Measurements from ENCODE around the gene KRT15. TPM values are rescaled to one million over a fixed set of nuclear protein-coding genes. Genes with fewer than 3 reads are reported as not detected.

Gene KRT15
- total RNA-seq, 1 experiment from 2014 or later: 0.55 TPM

DNA sequence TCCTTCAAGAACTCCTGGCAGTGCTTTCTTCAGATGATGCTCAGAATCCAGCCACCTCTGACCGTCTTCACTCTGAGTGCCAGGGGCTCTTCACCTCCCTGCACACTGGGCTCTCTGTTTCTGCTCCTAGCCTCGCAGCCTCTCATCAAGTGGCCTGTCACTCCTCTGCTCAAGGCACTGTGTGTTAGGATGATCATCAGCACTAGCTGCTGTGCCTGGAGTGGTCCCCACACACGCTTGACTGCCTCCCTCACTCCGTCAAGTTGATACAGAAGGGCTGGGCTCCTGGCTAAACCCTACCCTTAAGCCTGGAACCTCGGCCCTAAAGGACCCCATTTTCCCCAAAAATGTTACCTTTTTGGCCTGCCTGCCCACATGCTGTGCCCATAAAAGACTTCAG lies 37.6 kb upstream of the KRT15 start (continued):
- TF ChIP-seq, protein P1, sequence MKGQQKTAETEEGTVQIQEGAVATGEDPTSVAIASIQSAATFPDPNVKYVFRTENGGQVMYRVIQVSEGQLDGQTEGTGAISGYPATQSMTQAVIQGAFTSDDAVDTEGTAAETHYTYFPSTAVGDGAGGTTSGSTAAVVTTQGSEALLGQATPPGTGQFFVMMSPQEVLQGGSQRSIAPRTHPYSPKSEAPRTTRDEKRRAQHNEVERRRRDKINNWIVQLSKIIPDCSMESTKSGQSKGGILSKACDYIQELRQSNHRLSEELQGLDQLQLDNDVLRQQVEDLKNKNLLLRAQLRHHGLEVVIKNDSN (CRISPR knock-in tag; IDR thresholded peaks at IDR 0.05): no peak

DNA sequence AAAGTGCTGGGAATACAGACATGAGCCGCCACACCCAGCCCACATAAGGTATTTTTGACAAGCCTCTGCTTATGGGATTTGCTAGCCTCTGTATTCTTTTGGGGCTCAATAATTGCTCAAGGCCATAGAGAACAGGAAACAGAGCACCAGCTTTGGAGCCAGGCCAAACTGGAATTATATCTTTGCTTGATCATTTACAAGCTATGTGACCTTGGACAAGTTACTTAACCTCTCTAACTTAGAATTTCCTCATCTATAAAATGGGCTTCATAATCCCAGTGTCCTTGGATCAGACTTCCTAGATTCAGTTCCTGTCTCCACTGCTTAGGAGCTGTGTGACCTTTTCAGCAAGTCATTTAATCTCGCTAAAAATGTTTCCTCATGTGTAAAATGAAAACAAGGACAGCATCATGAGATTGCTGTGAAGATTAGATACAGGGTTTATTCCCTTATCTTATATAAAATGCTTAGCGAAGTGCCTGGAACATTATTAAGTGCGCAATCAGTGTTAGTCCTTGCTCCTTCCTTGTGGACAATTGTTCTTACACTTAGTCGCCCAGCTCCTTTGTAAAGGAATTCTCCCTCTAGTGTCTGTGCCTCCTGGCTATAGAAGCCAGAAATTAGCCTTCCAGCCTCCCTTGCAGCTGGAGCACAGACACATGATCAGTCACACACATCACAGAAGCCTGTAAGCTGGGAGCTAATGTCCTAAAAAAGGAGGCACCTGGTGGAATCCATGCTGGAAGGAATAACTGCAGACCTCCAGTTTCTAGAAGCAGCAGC lies 36.6 kb upstream of the KRT15 start:
- ATAC-seq (no peak), DNase-seq (ENCODE audit: low spot score) (no peak)
- Mint-ChIP-seq H3K27ac (no peak overlapping the region), H3K9me3 (no peaks in the 10 kb centered on the region), H3K27me3 (ENCODE audit: low read depth) (no peaks in the 10 kb centered on the region; the same call in 1 of the 2 replicates), H3K36me3 (no peaks in the 10 kb centered on the region), H3K4me3 (no peak overlapping the region), H3K4me1 (peaks cover 5% of the 10 kb centered on the region)
- TF ChIP-seq HMGA2 (CRISPR knock-in tag; IDR thresholded peaks at IDR 0.05) (no peak), CBFB (CRISPR knock-in tag; IDR thresholded peaks at IDR 0.05; ENCODE audit: low read depth) (no peak), ZNF232 (CRISPR knock-in tag; IDR thresholded peaks at IDR 0.05) (no peak), ZNF423 (CRISPR knock-in tag; IDR thresholded peaks at IDR 0.05) (no peak), FOXP1 (CRISPR knock-in tag; IDR thresholded peaks at IDR 0.05; ENCODE audit: borderline replicate concordance) (no peak)
- TF ChIP-seq, protein P2, sequence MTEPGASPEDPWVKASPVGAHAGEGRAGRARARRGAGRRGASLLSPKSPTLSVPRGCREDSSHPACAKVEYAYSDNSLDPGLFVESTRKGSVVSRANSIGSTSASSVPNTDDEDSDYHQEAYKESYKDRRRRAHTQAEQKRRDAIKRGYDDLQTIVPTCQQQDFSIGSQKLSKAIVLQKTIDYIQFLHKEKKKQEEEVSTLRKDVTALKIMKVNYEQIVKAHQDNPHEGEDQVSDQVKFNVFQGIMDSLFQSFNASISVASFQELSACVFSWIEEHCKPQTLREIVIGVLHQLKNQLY (CRISPR knock-in tag; IDR thresholded peaks at IDR 0.05): no peak
- TF ChIP-seq, protein P3, sequence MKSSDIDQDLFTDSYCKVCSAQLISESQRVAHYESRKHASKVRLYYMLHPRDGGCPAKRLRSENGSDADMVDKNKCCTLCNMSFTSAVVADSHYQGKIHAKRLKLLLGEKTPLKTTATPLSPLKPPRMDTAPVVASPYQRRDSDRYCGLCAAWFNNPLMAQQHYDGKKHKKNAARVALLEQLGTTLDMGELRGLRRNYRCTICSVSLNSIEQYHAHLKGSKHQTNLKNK (CRISPR knock-in tag; IDR thresholded peaks at IDR 0.05): no peak
- TF ChIP-seq, protein P4, sequence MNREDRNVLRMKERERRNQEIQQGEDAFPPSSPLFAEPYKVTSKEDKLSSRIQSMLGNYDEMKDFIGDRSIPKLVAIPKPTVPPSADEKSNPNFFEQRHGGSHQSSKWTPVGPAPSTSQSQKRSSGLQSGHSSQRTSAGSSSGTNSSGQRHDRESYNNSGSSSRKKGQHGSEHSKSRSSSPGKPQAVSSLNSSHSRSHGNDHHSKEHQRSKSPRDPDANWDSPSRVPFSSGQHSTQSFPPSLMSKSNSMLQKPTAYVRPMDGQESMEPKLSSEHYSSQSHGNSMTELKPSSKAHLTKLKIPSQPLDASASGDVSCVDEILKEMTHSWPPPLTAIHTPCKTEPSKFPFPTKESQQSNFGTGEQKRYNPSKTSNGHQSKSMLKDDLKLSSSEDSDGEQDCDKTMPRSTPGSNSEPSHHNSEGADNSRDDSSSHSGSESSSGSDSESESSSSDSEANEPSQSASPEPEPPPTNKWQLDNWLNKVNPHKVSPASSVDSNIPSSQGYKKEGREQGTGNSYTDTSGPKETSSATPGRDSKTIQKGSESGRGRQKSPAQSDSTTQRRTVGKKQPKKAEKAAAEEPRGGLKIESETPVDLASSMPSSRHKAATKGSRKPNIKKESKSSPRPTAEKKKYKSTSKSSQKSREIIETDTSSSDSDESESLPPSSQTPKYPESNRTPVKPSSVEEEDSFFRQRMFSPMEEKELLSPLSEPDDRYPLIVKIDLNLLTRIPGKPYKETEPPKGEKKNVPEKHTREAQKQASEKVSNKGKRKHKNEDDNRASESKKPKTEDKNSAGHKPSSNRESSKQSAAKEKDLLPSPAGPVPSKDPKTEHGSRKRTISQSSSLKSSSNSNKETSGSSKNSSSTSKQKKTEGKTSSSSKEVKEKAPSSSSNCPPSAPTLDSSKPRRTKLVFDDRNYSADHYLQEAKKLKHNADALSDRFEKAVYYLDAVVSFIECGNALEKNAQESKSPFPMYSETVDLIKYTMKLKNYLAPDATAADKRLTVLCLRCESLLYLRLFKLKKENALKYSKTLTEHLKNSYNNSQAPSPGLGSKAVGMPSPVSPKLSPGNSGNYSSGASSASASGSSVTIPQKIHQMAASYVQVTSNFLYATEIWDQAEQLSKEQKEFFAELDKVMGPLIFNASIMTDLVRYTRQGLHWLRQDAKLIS (CRISPR knock-in tag; IDR thresholded peaks at IDR 0.05; ENCODE audit: borderline replicate concordance): no peak
- ChIA-PET CTCF (interaction anchor here (0.8 to 9.6 kb wide), 5 partner anchors 24 to 138 kb away, joined by 3 to 380 read pairs (median 4); no protein-coding TSS in a partner anchor), POLR2A (no interaction called here)

DNA sequence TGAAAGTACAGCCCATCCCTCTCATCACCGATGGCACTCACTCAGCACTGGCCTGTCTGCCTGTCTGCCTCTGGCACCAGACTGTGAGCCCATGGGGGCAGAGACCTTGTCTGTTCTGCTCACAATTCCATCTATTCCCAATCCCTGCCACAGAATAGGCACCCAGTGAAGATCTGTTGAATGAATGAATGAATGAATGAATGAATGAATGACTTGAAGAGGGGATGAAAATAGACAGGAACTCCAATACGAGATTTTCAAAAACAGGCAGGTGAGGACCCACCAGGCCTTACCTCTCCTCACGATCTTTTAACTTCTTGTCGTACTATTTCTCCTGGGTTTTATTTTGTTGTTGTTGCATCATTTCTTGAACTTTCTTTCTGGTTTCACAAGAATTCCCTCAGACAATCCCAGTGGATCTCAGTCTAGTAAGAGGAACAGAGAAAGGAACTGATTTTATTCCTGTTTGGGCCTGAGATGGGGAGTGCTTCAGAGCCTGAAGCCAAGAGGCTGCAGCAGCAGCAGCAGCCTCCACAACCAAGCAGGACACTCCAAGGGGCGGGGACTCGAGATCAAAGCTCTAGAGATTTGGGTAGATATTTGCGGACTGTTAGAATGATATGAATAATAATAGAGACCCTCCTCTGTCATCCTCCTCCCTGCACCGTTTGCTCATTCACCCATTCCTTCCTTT lies 35.4 kb upstream of the KRT15 start:
- no peak overlapping the region for H3K4me3 Mint-ChIP-seq
- peaks cover 8% of the 10 kb centered on the region for H3K4me1 Mint-ChIP-seq
- DNase-seq (ENCODE audit: low spot score) (no peak), ATAC-seq (peak; percentile 63)
- CTCF ChIA-PET: interaction anchor here (0.6 to 9.6 kb wide), 8 partner anchors 25 to 490 kb away, joined by 3 to 380 read pairs (median 3); no protein-coding TSS in a partner anchor
- no peaks in the 10 kb centered on the region for H3K9me3 Mint-ChIP-seq
- H3K27me3 Mint-ChIP-seq (ENCODE audit: low read depth): no peaks in the 10 kb centered on the region; the same call in 1 of the 2 replicates
- TF ChIP-seq, protein P3 (CRISPR knock-in tag; IDR thresholded peaks at IDR 0.05): no peak
- TF ChIP-seq ZNF121 (CRISPR knock-in tag; IDR thresholded peaks at IDR 0.05): no peak
- no peak for TF ChIP-seq GRHL2 (CRISPR knock-in tag; IDR thresholded peaks at IDR 0.05; ENCODE audit: insufficient replicate concordance, severe bottlenecking)
- TF ChIP-seq, protein P5, sequence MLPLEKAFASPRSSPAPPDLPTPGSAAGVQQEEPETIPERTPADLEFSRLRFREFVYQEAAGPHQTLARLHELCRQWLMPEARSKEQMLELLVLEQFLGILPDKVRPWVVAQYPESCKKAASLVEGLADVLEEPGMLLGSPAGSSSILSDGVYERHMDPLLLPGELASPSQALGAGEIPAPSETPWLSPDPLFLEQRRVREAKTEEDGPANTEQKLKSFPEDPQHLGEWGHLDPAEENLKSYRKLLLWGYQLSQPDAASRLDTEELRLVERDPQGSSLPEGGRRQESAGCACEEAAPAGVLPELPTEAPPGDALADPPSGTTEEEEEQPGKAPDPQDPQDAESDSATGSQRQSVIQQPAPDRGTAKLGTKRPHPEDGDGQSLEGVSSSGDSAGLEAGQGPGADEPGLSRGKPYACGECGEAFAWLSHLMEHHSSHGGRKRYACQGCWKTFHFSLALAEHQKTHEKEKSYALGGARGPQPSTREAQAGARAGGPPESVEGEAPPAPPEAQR (CRISPR knock-in tag; IDR thresholded peaks at IDR 0.05): no peak
- TF ChIP-seq, protein P6, sequence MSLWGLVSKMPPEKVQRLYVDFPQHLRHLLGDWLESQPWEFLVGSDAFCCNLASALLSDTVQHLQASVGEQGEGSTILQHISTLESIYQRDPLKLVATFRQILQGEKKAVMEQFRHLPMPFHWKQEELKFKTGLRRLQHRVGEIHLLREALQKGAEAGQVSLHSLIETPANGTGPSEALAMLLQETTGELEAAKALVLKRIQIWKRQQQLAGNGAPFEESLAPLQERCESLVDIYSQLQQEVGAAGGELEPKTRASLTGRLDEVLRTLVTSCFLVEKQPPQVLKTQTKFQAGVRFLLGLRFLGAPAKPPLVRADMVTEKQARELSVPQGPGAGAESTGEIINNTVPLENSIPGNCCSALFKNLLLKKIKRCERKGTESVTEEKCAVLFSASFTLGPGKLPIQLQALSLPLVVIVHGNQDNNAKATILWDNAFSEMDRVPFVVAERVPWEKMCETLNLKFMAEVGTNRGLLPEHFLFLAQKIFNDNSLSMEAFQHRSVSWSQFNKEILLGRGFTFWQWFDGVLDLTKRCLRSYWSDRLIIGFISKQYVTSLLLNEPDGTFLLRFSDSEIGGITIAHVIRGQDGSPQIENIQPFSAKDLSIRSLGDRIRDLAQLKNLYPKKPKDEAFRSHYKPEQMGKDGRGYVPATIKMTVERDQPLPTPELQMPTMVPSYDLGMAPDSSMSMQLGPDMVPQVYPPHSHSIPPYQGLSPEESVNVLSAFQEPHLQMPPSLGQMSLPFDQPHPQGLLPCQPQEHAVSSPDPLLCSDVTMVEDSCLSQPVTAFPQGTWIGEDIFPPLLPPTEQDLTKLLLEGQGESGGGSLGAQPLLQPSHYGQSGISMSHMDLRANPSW (CRISPR knock-in tag; conservative IDR thresholded peaks at IDR 0.05; ENCODE audit: low read depth): no peak
- TF ChIP-seq, protein P7, sequence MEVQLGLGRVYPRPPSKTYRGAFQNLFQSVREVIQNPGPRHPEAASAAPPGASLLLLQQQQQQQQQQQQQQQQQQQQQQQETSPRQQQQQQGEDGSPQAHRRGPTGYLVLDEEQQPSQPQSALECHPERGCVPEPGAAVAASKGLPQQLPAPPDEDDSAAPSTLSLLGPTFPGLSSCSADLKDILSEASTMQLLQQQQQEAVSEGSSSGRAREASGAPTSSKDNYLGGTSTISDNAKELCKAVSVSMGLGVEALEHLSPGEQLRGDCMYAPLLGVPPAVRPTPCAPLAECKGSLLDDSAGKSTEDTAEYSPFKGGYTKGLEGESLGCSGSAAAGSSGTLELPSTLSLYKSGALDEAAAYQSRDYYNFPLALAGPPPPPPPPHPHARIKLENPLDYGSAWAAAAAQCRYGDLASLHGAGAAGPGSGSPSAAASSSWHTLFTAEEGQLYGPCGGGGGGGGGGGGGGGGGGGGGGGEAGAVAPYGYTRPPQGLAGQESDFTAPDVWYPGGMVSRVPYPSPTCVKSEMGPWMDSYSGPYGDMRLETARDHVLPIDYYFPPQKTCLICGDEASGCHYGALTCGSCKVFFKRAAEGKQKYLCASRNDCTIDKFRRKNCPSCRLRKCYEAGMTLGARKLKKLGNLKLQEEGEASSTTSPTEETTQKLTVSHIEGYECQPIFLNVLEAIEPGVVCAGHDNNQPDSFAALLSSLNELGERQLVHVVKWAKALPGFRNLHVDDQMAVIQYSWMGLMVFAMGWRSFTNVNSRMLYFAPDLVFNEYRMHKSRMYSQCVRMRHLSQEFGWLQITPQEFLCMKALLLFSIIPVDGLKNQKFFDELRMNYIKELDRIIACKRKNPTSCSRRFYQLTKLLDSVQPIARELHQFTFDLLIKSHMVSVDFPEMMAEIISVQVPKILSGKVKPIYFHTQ (CRISPR knock-in tag; IDR thresholded peaks at IDR 0.05): no peak
- no peak for TF ChIP-seq ZNF263 (CRISPR knock-in tag; IDR thresholded peaks at IDR 0.05; ENCODE audit: low read depth)
- TF ChIP-seq HMGA2 (CRISPR knock-in tag; IDR thresholded peaks at IDR 0.05): no peak
- H3K36me3 Mint-ChIP-seq: no peaks in the 10 kb centered on the region
- POLR2A ChIA-PET: no interaction called here
- H3K27ac Mint-ChIP-seq: no peak overlapping the region

Data from WTC11 (cell line).